HL-60 (cell line): Measurements from ENCODE around the gene S100A9.

Experiments used
- CTCF ChIP-seq: IDR thresholded peaks from one replicate; pipeline ENCODE4 v1.5.1; 2011; ENCODE audit warnings: low read length, control low read depth, inconsistent platforms; ENCODE audit not compliant: insufficient read depth
- GABPA ChIP-seq: IDR thresholded peaks from 2 replicates; pipeline ENCODE4 v1.6.1; 2012; ENCODE audit warnings: low read depth
- POLR2AphosphoS5 ChIP-seq: IDR thresholded peaks from 2 replicates; pipeline ENCODE4 v1.6.1; 2012; ENCODE audit warnings: low read depth

- TF ChIP-seq CTCF (no peak), POLR2AphosphoS5 (no peak), GABPA (no peak)
Measured at GRCh38 chr1:153394391-153394790, 36.7 kb downstream of the S100A9 start.
